ENCODE measurements around the gene CHMP1B. TPM values are rescaled to one million over a fixed set of nuclear protein-coding genes. Genes with fewer than 3 reads are reported as not detected.
"Not testable (repeated sequence)": the region's sequence is repeated elsewhere in the genome, so short reads cannot be mapped to it uniquely, and the experiment has no call there.

The CHMP1B gene
- total RNA-seq, 1 donor: 71.6 TPM

GRCh38 chr18:11892438-11892837 lies 41.2 kb downstream of the CHMP1B start:
- not testable (repeated sequence) for DNase-seq (ENCODE audit: low read depth in 2 of 3, low spot score in 2 of 3)

- DNase-seq (ENCODE audit: low read depth in 2 of 3, low spot score in 2 of 3): no peak
Measured at GRCh38 chr18:11897781-11898180, 46.6 kb downstream of the CHMP1B start.

GRCh38 chr18:11899063-11899462 lies 47.9 kb downstream of the CHMP1B start:
- DNase-seq (ENCODE audit: low read depth in 2 of 3, low spot score in 2 of 3): no peak

GRCh38 chr18:11901826-11902438 lies 50.7 kb downstream of the CHMP1B start:
- DNase-seq (ENCODE audit: low read depth in 2 of 3, low spot score in 2 of 3): no peak

GRCh38 chr18:11902522-11903292 lies 51.5 kb downstream of the CHMP1B start:
- no peak for DNase-seq (ENCODE audit: low read depth in 2 of 3, low spot score in 2 of 3)

Other genes starting within 250 kb of the CHMP1B start
- gene SLC35G4, start 241.8 kb upstream of the CHMP1B start, total RNA-seq: not detected
- 0.27 TPM for gene GNAL, start 162.1 kb upstream of the CHMP1B start, total RNA-seq
- 21.3 TPM for gene MPPE1, start 56.9 kb downstream of the CHMP1B start, total RNA-seq
- 83.7 TPM for gene IMPA2, start 130.1 kb downstream of the CHMP1B start, total RNA-seq
- gene ANKRD62, start 242.4 kb downstream of the CHMP1B start, total RNA-seq: not detected